ENCODE measurements around the gene GARIN5B.

GRCh38 chr19:55384131-55384919 is 21.3 kb upstream of the GARIN5B start, which contains the start of gene TMEM238:
- TF ChIP-seq CTCF (IDR thresholded peaks at IDR 0.05) (no peak), POLR2A (IDR thresholded peaks at IDR 0.05) (no peak)

Data from uterus (tissue), 2 donors.